T-helper 2 cell (primary cell): ENCODE data around the gene MMEL1.

ENCODE experiments used
- DNase-seq, 5 experiments: peaks; one replicate each; pipeline versions ENCODE4 v3.0.0 to v3.0.0-alpha.2; 2012 to 2022

Gene MMEL1

GRCh38 chr1:2642131-2642559 is 9.3 kb upstream of the MMEL1 start:
- no peak for DNase-seq

- no peak for DNase-seq
Measured at GRCh38 chr1:2641381-2642130, 8.7 kb upstream of the MMEL1 start.

GRCh38 chr1:2640626-2641025 is 7.8 kb upstream of the MMEL1 start:
- no peak for DNase-seq

GRCh38 chr1:2639607-2640521 is 7.0 kb upstream of the MMEL1 start:
- DNase-seq = no peak

- no peak for DNase-seq
Measured at GRCh38 chr1:2639203-2639602, 6.4 kb upstream of the MMEL1 start.

GRCh38 chr1:2638466-2639115 is 5.8 kb upstream of the MMEL1 start:
- DNase-seq = no peak

- DNase-seq = no peak
Measured at GRCh38 chr1:2637442-2638145, 4.8 kb upstream of the MMEL1 start.

- no peak for DNase-seq
Measured at GRCh38 chr1:2636733-2637132, 3.9 kb upstream of the MMEL1 start.

- DNase-seq = no peak
Measured at GRCh38 chr1:2635361-2636010, 2.7 kb upstream of the MMEL1 start.

- DNase-seq = no peak
Measured at GRCh38 chr1:2633936-2634491, 1.2 kb upstream of the MMEL1 start.

- DNase-seq = no peak
Measured at GRCh38 chr1:2633366-2633935, 635 bp upstream of the MMEL1 start.

- DNase-seq = no peak
Measured at GRCh38 chr1:2632051-2632430, 775 bp downstream of the MMEL1 start.

- no peak for DNase-seq
Measured at GRCh38 chr1:2631136-2632050, 1.4 kb downstream of the MMEL1 start.

GRCh38 chr1:2630498-2631135 is 2.2 kb downstream of the MMEL1 start:
- no peak for DNase-seq

GRCh38 chr1:2629627-2630497 is 3.0 kb downstream of the MMEL1 start:
- no peak for DNase-seq

- DNase-seq = no peak
Measured at GRCh38 chr1:2628933-2629626, 3.7 kb downstream of the MMEL1 start.

GRCh38 chr1:2628191-2628932 is 4.5 kb downstream of the MMEL1 start:
- DNase-seq = no peak
